ENCODE data around the gene INPP5A.
A peak's percentile ranks its signal among the peaks of the same experiment; 100 is the strongest.
"Not testable (repeated sequence)": the region's sequence is repeated elsewhere in the genome, so short reads cannot be mapped to it uniquely, and the experiment has no call there.

INPP5A gene

DNA sequence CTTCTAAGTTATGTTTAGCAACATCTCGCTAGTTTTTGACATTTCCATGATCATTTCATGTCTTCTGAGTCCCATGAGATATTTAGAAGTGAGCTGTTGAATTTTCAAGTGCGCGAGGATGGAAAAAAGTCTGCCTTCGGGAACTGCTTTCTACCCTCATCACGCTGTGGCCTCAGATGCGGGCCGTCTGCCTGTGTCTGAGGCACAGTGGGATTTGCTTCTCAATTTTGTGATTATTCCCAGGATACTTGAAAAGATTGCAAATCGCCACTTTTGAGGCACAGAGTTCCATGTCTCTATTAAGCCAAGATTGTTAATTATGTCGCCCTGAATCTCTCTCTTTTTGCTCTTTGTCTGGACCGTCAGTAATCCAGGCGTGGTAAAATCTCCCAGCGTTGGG is 279.1 kb downstream of the INPP5A start:
- Histone ChIP-seq H3K9me3 (ENCODE audit: control extremely low read depth in 1 of 5, control insufficient read depth in 4 of 5, insufficient read depth in 2 of 5, low read depth in 1 of 5, low read length in 4 of 5) (peaks cover 0 to 6% (median 0%) of the 10 kb centered on the region in 5 experiments), H3K27ac (ENCODE audit: insufficient read depth in 1 of 2, low read depth in 1 of 2, low read length in 2 of 2, poor library complexity in 1 of 2, severe bottlenecking in 2 of 2) (no peak overlapping the region), H3K36me3 (ENCODE audit: control insufficient read depth in 4 of 4, insufficient read depth in 4 of 4, low read length in 3 of 4) (no peaks in the 10 kb centered on the region), H3K4me1 (ENCODE audit: control extremely low read depth in 1 of 4, control insufficient read depth in 4 of 4, insufficient read depth in 4 of 4, low read length in 3 of 4) (no peaks in the 10 kb centered on the region), H3K4me3 (ENCODE audit: control insufficient read depth in 1 of 7, extremely low read depth in 1 of 7, insufficient read depth in 4 of 7, low read depth in 2 of 7, low read length in 6 of 7) (no peak overlapping the region), H3K27me3 (replicated peaks in 2 of 5; ENCODE audit: control insufficient read depth in 4 of 5, insufficient read depth in 5 of 5, low read length in 4 of 5) (peaks cover 0 to 31% (median 7%) of the 10 kb centered on the region in 5 experiments)
- DNase-seq = no peak
- CTCF ChIA-PET = no interaction called here
- POLR2A ChIA-PET = no interaction called here
- WGBS (ENCODE audit: insufficient coverage) = 93% methylated on average over 11 of the region's 12 CpGs

DNA sequence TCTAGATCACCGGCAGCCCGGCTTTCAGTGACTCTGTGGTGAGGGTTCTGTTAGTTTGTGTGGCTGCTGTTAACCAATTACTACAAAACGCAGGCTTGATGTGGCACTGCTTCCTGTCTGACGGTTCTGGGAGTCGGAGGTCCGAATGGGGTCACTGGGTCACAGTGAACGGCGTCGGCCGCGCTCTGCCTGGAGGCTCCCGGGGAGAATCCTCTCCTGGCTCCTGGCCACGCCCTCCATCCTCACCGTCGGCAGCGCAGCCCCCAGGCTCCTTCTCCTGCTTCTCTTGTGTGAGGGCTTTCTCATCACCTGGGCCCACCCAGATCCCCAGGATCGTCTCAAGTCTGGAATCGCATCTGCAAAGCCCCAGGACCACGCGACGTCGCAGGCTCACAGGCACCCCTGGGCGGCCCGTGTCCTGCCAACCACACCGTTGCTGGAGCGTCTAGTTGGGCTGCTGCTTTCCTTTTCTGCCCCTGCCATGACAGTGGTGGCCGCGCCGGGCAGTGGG is 280.2 kb downstream of the INPP5A start:
- Histone ChIP-seq H3K27me3 (replicated peaks in 2 of 5; ENCODE audit: control insufficient read depth in 4 of 5, insufficient read depth in 5 of 5, low read length in 4 of 5) (peaks cover 0 to 31% (median 7%) of the 10 kb centered on the region in 5 experiments), H3K4me3 (ENCODE audit: control insufficient read depth in 1 of 7, extremely low read depth in 1 of 7, insufficient read depth in 4 of 7, low read depth in 2 of 7, low read length in 6 of 7) (no peak overlapping the region), H3K4me1 (ENCODE audit: control extremely low read depth in 1 of 4, control insufficient read depth in 4 of 4, insufficient read depth in 4 of 4, low read length in 3 of 4) (no peaks in the 10 kb centered on the region), H3K9me3 (ENCODE audit: control extremely low read depth in 1 of 5, control insufficient read depth in 4 of 5, insufficient read depth in 2 of 5, low read depth in 1 of 5, low read length in 4 of 5) (peaks cover 0 to 6% (median 0%) of the 10 kb centered on the region in 5 experiments), H3K36me3 (ENCODE audit: control insufficient read depth in 4 of 4, insufficient read depth in 4 of 4, low read length in 3 of 4) (no peaks in the 10 kb centered on the region), H3K27ac (ENCODE audit: insufficient read depth in 1 of 2, low read depth in 1 of 2, low read length in 2 of 2, poor library complexity in 1 of 2, severe bottlenecking in 2 of 2) (no peak overlapping the region)
- CTCF ChIA-PET = no interaction called here
- no peak for DNase-seq
- POLR2A ChIA-PET = no interaction called here
- WGBS (ENCODE audit: insufficient coverage) = 89% methylated on average over 24 of the region's 29 CpGs

DNA sequence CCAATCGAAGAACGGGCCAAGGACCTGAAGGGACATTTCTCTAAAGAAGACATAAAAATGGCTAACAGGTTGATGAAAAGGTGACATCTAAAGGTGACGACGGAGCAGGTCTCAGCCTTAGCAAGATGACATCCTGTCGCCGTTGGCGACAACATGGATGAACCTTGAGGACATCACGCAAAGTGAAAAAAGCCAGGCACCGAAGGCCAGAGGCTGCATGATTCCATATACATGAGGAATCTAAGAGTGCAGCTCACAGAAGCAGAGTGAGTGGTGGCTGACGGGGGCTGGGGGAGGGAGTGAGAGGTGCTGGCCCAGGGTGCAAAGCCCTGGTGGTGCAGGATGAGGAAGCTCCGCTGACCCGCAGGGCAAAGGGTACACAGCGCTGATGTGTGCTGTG is 282.5 kb downstream of the INPP5A start:
- POLR2A ChIA-PET = no interaction called here
- peaks cover 0 to 6% (median 0%) of the 10 kb centered on the region in 5 experiments for H3K9me3 ChIP-seq (ENCODE audit: control extremely low read depth in 1 of 5, control insufficient read depth in 4 of 5, insufficient read depth in 2 of 5, low read depth in 1 of 5, low read length in 4 of 5)
- CTCF ChIA-PET = no interaction called here
- 91% methylated on average over 12 of the region's 13 CpGs for whole genome bisulfite sequencing (ENCODE audit: insufficient coverage)
- no peaks in the 10 kb centered on the region for H3K4me1 ChIP-seq (ENCODE audit: control extremely low read depth in 1 of 4, control insufficient read depth in 4 of 4, insufficient read depth in 4 of 4, low read length in 3 of 4)
- H3K36me3 ChIP-seq (ENCODE audit: control insufficient read depth in 4 of 4, insufficient read depth in 4 of 4, low read length in 3 of 4) = no peaks in the 10 kb centered on the region
- H3K27ac ChIP-seq (ENCODE audit: insufficient read depth in 1 of 2, low read depth in 1 of 2, low read length in 2 of 2, poor library complexity in 1 of 2, severe bottlenecking in 2 of 2) = no peak overlapping the region
- peaks cover 0 to 27% (median 7%) of the 10 kb centered on the region in 5 experiments for H3K27me3 ChIP-seq (replicated peaks in 2 of 5; ENCODE audit: control insufficient read depth in 4 of 5, insufficient read depth in 5 of 5, low read length in 4 of 5)
- H3K4me3 ChIP-seq (ENCODE audit: control insufficient read depth in 1 of 7, extremely low read depth in 1 of 7, insufficient read depth in 4 of 7, low read depth in 2 of 7, low read length in 6 of 7) = no peak overlapping the region
- DNase-seq = no peak

DNA sequence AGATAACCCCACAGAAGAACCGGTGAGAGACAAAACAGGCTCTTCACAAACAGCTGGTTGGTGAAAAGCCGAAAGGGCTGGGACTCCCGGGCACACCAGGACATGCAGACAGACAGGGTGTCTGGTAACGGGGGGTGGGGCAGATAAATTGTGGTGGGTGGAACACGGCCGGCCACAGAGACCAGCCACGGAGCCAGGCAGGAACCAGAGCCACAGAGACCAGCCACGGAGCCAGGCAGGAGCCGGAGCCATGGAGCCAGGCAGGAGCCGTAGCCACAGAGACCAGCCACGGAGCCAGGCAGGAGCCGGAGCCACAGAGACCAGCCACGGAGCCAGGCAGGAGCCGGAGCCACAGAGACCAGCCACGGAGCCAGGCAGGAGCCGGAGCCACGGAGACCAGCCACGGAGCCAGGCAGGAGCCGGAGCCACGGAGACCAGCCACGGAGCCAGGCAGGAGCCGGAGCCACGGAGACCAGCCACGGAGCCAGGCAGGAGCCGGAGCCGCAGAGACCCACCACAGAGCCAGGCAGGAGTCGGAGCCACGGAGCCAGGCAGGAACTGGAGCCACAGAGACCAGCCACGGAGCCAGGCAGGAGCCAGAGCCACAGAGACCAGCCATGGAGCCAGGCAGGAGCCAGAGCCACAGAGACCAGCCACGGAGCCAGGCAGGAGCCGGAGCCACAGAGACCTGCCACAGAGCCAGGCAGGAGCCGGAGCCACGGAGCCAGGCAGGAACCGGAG is 288.4 kb downstream of the INPP5A start:
- Histone ChIP-seq H3K27me3 (replicated peaks in 2 of 5; ENCODE audit: control insufficient read depth in 4 of 5, insufficient read depth in 5 of 5, low read length in 4 of 5) (peaks cover 0 to 12% (median 3%) of the 10 kb centered on the region in 5 experiments), H3K9me3 (ENCODE audit: control extremely low read depth in 1 of 5, control insufficient read depth in 4 of 5, insufficient read depth in 2 of 5, low read depth in 1 of 5, low read length in 4 of 5) (peaks cover 0 to 14% (median 0%) of the 10 kb centered on the region in 5 experiments)
- WGBS (ENCODE audit: insufficient coverage) = 88% methylated on average over 32 of the region's 34 CpGs
- H3K27ac ChIP-seq (ENCODE audit: insufficient read depth in 1 of 2, low read depth in 1 of 2, low read length in 2 of 2, poor library complexity in 1 of 2, severe bottlenecking in 2 of 2); H3K4me1 ChIP-seq (ENCODE audit: control extremely low read depth in 1 of 4, control insufficient read depth in 4 of 4, insufficient read depth in 4 of 4, low read length in 3 of 4); H3K36me3 ChIP-seq (ENCODE audit: control insufficient read depth in 4 of 4, insufficient read depth in 4 of 4, low read length in 3 of 4); H3K4me3 ChIP-seq (ENCODE audit: control insufficient read depth in 1 of 7, extremely low read depth in 1 of 7, insufficient read depth in 4 of 7, low read depth in 2 of 7, low read length in 6 of 7); POLR2A ChIA-PET: not testable (repeated sequence)
- peak in 2 of 3 donors; percentile 19 to 28 for DNase-seq
- CTCF ChIA-PET = interaction anchor here (0.9 kb wide), 1 partner anchor 9 kb away, joined by 3 read pairs; no protein-coding TSS in a partner anchor

DNA sequence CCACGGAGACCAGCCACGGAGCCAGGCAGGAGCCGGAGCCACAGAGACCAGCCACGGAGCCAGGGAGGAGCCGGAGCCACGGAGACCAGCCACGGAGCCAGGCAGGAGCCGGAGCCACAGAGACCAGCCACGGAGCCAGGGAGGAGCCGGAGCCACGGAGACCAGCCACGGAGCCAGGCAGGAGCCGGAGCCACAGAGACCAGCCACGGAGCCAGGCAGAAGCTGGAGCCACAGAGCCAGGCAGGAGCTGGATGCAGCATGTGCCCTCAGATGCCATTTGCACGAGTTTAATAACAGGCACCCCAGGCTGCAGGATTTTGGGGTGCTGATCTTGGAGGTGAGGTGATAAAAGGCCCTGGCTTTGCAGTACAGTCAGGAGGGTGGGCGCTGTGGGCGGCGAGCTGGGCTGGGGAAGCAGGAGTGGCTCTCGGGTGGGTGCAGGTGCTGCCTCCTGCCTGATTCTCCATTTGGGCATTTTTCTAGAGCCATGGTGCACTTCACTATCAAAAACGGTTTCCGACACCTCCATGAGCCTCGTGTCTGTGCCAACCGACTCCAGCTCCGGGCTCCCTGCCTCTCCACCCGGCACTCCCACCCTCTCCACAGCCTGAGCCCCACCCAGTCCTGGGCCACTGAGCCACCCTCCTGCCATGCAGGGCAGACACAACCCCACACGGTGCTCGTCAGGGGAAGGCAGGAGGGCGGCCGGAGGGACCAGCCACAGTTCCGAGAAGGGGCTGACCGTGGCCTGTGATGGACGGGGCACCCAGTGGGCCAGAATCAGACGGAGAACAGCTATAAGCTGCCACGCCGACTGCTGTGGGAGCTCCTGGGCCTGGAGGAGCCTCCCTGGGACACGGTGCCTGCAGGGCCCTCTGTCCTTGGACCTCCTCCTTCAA is 289.2 kb downstream of the INPP5A start:
- H3K27ac ChIP-seq (ENCODE audit: insufficient read depth in 1 of 2, low read depth in 1 of 2, low read length in 2 of 2, poor library complexity in 1 of 2, severe bottlenecking in 2 of 2) = no peak overlapping the region
- DNase-seq = peak in 1 of 3 donors; percentile 15
- no peaks in the 10 kb centered on the region for H3K4me1 ChIP-seq (ENCODE audit: control extremely low read depth in 1 of 4, control insufficient read depth in 4 of 4, insufficient read depth in 4 of 4, low read length in 3 of 4)
- ChIA-PET CTCF (no interaction called here), POLR2A (no interaction called here)
- peaks cover 0 to 12% (median 0%) of the 10 kb centered on the region in 5 experiments for H3K9me3 ChIP-seq (ENCODE audit: control extremely low read depth in 1 of 5, control insufficient read depth in 4 of 5, insufficient read depth in 2 of 5, low read depth in 1 of 5, low read length in 4 of 5)
- 97% methylated on average over 17 of the region's 36 CpGs for WGBS (ENCODE audit: insufficient coverage)
- H3K27me3 ChIP-seq (replicated peaks in 2 of 5; ENCODE audit: control insufficient read depth in 4 of 5, insufficient read depth in 5 of 5, low read length in 4 of 5) = peaks cover 0 to 20% (median 6%) of the 10 kb centered on the region in 5 experiments
- no peak overlapping the region for H3K4me3 ChIP-seq (ENCODE audit: control insufficient read depth in 1 of 7, extremely low read depth in 1 of 7, insufficient read depth in 4 of 7, low read depth in 2 of 7, low read length in 6 of 7)
- H3K36me3 ChIP-seq (ENCODE audit: control insufficient read depth in 4 of 4, insufficient read depth in 4 of 4, low read length in 3 of 4) = no peaks in the 10 kb centered on the region

- DNase-seq = no peak
- CTCF ChIA-PET = no interaction called here
- no peak overlapping the region for H3K27ac ChIP-seq (ENCODE audit: insufficient read depth in 1 of 2, low read depth in 1 of 2, low read length in 2 of 2, poor library complexity in 1 of 2, severe bottlenecking in 2 of 2)
- H3K36me3 ChIP-seq (ENCODE audit: control insufficient read depth in 4 of 4, insufficient read depth in 4 of 4, low read length in 3 of 4) = no peaks in the 10 kb centered on the region
- H3K4me1 ChIP-seq (ENCODE audit: control extremely low read depth in 1 of 4, control insufficient read depth in 4 of 4, insufficient read depth in 4 of 4, low read length in 3 of 4) = no peaks in the 10 kb centered on the region
- H3K27me3 ChIP-seq (replicated peaks in 2 of 5; ENCODE audit: control insufficient read depth in 4 of 5, insufficient read depth in 5 of 5, low read length in 4 of 5) = peaks cover 0 to 25% (median 6%) of the 10 kb centered on the region in 5 experiments
- WGBS (ENCODE audit: insufficient coverage) = 91% methylated on average over 13 of the region's 13 CpGs
- no peak overlapping the region for H3K4me3 ChIP-seq (ENCODE audit: control insufficient read depth in 1 of 7, extremely low read depth in 1 of 7, insufficient read depth in 4 of 7, low read depth in 2 of 7, low read length in 6 of 7)
- peaks cover 0 to 11% (median 0%) of the 10 kb centered on the region in 5 experiments for H3K9me3 ChIP-seq (ENCODE audit: control extremely low read depth in 1 of 5, control insufficient read depth in 4 of 5, insufficient read depth in 2 of 5, low read depth in 1 of 5, low read length in 4 of 5)
- POLR2A ChIA-PET = no interaction called here
These were observed 289.8 kb downstream of the INPP5A start for GRCh38 chr10:132827423-132827789.

Data from common myeloid progenitor, CD34-positive (primary cell).